ENCODE results near the gene CCDC34.
"Not testable (repeated sequence)": the region's sequence is repeated elsewhere in the genome, so short reads cannot be mapped to it uniquely, and the experiment has no call there.

CCDC34 gene

GRCh38 chr11:27357250-27357649 lies 5.8 kb downstream of the CCDC34 start:
- DNase-seq = no peak

GRCh38 chr11:27356624-27357222 lies 6.3 kb downstream of the CCDC34 start:
- no peak for DNase-seq

- no peak for DNase-seq
Observed at GRCh38 chr11:27355575-27356104, 7.4 kb downstream of the CCDC34 start.

- DNase-seq = no peak
Observed at GRCh38 chr11:27354359-27354965, 8.6 kb downstream of the CCDC34 start.

GRCh38 chr11:27353593-27354358 lies 9.2 kb downstream of the CCDC34 start:
- no peak for DNase-seq

GRCh38 chr11:27352781-27353180 lies 10.2 kb downstream of the CCDC34 start:
- no peak for DNase-seq

DNA sequence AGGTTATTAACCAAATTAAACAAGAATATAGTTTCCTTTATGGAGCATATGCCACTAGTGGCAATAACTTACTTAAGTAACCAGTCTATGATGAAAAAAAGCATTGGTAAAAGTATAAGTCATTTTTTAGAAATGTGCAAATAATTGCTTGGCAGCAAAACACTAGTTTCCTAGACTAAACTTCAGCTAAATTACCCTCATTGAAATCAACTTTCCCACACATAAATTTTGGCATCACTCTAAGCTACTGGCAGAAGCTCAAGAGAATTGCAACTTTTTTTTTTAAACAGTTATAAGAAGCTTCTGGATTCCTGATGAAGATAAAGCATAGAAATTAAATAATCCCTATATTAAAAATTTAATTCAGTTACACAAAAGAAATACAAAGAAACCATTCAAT lies 12.5 kb downstream of the CCDC34 start:
- DNase-seq = no peak

DNA sequence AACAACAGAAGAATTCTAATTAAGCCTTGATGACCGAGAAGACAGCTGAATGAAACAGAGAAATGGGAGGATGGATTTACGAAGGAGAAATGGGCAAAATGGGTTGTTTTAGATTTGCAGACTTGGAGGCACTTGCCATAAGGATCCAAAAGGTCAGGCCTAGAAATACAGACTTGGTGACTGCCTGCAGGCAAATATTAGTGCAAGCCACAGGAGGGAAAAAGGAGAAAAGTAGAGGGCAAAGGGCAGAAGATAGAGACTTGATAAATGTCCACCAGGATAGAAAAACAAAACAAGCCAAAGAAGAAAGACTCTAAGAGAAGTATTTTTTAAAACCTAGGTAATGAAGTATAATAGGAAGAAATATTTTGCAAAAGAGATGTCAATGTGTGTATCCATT lies 13.1 kb downstream of the CCDC34 start:
- DNase-seq = no peak

GRCh38 chr11:27348340-27348873 lies 14.6 kb downstream of the CCDC34 start:
- DNase-seq = no peak

DNA sequence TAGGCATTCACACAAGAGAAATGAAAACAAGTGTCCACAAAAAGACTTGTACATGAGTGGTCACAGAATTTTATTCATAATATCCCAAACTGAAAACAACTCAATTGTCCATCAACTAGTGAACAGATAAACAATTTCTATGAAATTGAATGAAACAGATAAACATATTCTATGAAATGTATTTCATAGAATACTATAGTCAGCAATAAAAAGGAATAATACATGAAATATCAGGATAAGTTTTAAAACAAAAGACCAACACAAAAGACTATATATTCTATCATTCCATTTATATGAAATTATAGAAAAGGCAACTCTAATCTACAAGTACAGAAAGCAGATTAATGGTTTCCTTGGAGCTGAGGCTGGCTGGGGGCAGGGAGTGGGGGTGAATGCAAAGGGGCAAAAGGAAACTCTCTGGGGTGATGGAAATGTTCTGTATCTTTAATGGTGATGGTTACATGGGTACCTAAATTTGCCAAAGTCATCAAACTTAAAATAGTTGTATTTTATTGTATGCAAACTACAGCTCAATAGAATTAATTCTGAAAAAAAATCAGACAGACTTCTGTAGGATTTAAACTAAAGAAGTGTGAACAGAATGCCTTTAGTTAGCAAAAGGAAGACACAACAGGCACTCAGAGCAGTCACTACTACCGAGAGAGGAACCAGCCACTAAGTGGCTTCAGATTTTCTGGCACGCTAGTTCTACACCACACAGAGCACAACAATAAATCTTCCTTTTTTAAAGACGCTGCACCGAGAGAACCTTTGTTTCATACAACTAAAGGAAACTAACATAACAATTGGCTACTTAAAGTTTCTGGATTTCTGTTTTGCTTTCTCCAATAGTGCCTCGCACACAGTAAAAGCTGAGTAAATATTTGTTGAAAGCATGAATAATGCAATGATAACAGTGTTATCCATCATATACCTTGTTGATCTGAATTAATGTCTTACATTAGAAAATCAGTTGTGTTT lies 15.4 kb downstream of the CCDC34 start:
- DNase-seq = no peak

DNA sequence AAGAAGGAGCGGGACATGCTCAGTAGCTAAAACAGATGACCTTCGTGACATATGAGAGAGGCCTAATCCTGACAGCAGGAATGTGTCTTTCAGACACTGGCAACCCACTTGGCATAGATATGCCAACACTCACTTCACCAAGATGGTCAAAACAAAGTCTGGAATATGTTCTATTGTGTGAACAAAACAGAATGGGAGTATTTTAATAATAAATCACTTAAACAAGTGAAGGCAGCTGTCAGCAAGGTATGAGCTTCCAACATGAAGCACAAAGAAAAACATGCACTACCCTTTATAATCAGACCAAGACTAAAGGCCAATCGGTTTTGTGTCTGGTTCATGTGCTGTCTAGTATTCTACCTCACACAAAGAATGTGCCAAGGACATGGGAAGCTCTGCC lies 23.1 kb downstream of the CCDC34 start:
- no peak for DNase-seq

DNA sequence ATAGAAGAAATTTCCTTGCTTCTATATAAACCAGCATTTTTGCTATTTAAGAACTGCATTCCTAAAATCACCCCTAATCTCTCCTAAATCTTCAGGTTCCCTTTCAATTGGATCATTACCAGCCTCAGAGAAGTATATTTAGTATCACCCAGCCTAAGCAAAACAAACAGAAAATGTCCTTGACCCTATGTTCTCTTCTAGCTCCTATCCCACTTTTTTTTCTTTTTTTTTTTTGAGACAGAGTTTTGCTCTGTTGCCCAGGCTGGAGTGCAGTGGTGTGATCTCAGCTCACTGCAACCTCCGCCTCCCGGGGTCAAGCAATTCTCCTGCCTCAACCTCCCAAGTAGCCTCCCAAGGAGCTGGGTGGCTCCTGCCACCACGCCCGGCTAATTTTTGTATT lies 28.3 kb downstream of the CCDC34 start:
- not testable (repeated sequence) for DNase-seq

DNA sequence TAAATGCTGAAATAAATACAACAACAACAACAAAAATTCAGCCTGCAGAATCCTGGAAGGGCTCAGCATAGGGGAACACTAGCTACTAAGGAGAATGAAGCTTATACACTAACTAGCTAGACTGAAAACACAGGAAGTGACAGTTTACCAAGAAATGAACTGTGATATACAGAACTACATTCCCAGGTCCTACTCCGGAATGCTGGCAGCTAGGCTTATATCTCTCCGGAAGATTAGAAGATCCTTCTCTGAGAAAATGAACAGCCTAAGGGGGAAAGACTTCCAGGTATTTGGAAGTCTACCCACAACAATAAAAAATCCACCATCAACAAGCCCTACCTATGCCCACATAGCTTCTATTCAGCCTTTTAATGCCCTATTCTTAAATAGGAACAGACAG lies 31.0 kb downstream of the CCDC34 start:
- DNase-seq = no peak

- no peak for DNase-seq
Observed at GRCh38 chr11:27330633-27331270, 32.3 kb downstream of the CCDC34 start.

DNA sequence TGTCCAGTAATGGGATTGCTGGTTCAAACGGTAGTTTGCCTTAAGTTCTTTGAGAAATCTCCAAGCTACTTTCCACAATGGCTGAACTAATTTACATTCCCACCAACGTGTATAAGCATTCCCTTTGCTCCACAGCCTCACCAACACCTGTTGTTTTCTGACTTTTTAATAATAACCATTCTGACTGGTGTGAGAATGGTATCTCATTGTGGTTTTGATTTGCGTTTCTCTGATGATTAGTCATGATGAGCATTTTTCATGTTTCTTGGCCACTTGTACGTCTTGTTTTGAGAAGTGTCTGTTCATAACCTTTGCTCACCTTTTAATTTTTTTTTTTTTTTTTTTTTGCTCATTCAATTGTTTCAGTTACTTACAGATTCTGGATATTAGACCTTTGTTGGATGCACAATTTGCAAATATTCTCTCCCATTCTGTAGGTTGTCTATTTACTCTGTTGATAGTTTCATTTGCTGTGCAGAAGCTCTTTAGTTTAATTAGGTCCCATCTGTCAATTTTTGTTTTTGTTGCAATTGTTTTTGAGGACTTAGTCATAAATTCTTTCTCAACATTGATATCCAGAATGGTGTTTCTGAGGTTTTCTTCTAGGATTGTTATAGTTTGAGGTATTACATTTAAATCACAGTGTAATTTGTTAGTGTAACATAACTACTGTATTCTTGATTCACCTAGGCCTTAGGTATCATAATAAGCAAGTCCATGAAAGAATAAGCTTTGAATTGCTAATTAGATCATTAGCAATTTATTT lies 33.0 kb downstream of the CCDC34 start:
- no peak for DNase-seq

GRCh38 chr11:27328614-27329013 lies 34.4 kb downstream of the CCDC34 start:
- no peak for DNase-seq

DNA sequence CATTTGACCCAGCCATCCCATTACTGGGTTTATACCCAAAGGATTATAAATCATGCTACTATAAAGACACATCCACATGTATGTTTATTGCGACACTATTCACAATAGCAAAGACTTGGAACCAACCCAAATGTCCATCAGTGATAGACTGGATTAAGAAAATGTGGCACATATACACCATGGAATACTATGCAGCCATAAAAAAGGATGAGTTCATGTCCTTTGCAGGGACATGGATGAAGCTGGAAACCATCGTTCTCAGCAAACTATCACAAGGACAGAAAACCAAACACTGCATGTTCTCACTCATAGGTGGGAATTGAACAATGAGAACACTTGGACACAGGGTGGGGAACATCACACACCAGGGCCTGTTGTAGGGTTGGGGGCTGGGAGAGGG lies 36.0 kb downstream of the CCDC34 start:
- DNase-seq = not testable (repeated sequence)

DNA sequence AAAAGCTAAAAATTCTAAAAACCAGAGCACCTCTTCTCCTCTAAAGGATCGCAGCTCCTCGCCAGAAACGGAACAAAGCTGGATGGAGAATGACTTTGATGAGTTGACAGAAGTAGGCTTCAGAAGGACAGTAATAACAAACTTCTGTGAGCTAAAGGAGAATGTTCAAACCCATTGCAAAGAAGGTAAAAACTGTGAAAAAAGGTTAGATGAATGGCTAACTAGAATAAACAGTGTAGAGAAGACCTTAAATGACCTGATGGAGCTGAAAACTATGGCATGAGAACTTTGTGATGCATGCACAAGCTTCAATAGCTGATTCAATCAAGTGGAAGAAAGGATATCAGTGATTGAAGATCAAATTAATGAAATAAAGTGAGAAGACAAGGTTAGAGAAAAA lies 40.8 kb downstream of the CCDC34 start:
- not testable (repeated sequence) for DNase-seq

- not testable (repeated sequence) for DNase-seq
Observed at GRCh38 chr11:27321340-27321739, 41.7 kb downstream of the CCDC34 start.

GRCh38 chr11:27319072-27319471 lies 43.9 kb downstream of the CCDC34 start:
- no peak for DNase-seq

GRCh38 chr11:27317751-27318150 lies 45.3 kb downstream of the CCDC34 start:
- DNase-seq = no peak
